Subcutaneous abdominal adipose tissue (tissue), 5 donors: ENCODE measurements around the gene DNHD1.

Source experiments
- H3K27ac ChIP-seq: one replicate; pipeline ENCODE4 v1.7.0; 2013; ENCODE audit warnings: low read depth, mild to moderate bottlenecking, inconsistent platforms, low read length, moderate library complexity
- H3K27me3 ChIP-seq, 5 donors: one replicate each; pipeline ENCODE4 v1.7.0; 2013; ENCODE audit warnings: low read length in 5 of 5, inconsistent platforms in 1 of 5; ENCODE audit not compliant: control insufficient read depth in 5 of 5, insufficient read depth in 4 of 5
- H3K36me3 ChIP-seq, 5 donors: one replicate each; pipeline ENCODE4 v1.7.0; 2013; ENCODE audit warnings: low read length in 5 of 5; ENCODE audit not compliant: control insufficient read depth in 5 of 5, insufficient read depth in 5 of 5
- H3K4me1 ChIP-seq, 5 donors: one replicate each; pipeline ENCODE4 v1.7.0; 2013; ENCODE audit warnings: low read length in 5 of 5, mild to moderate bottlenecking in 3 of 5, moderate library complexity in 1 of 5; ENCODE audit not compliant: control insufficient read depth in 5 of 5, insufficient read depth in 5 of 5
- H3K4me3 ChIP-seq, 5 donors: one replicate each; pipeline ENCODE4 v1.7.0; 2013; ENCODE audit warnings: low read length in 5 of 5, low read depth in 1 of 5
- H3K9ac ChIP-seq, 5 donors: one replicate each; pipeline ENCODE4 v1.7.0; 2013; ENCODE audit warnings: low read length in 5 of 5, mild to moderate bottlenecking in 4 of 5, moderate library complexity in 3 of 5
- H3K9me3 ChIP-seq, 5 donors: one replicate each; pipeline ENCODE4 v1.7.0; 2013; ENCODE audit warnings: low read length in 5 of 5; ENCODE audit not compliant: control insufficient read depth in 5 of 5
- donor health status: healthy.
- donor health status: healthy.
- donor health status: healthy.
- donor health status: healthy.
- donor health status: healthy.

Gene DNHD1

GRCh38 chr11:6459099-6459450 lies 38.0 kb upstream of the DNHD1 start:
- no peaks in the 10 kb centered on the region for H3K9me3 ChIP-seq
- no peaks in the 10 kb centered on the region for H3K27me3 ChIP-seq
- H3K4me1 ChIP-seq = no peaks in the 10 kb centered on the region
- no peak overlapping the region for H3K27ac ChIP-seq
- peaks cover 9 to 81% (median 77%) of the 10 kb centered on the region in 5 donors for H3K36me3 ChIP-seq
- no peak overlapping the region for H3K4me3 ChIP-seq
- H3K9ac ChIP-seq = no peak overlapping the region

DNA sequence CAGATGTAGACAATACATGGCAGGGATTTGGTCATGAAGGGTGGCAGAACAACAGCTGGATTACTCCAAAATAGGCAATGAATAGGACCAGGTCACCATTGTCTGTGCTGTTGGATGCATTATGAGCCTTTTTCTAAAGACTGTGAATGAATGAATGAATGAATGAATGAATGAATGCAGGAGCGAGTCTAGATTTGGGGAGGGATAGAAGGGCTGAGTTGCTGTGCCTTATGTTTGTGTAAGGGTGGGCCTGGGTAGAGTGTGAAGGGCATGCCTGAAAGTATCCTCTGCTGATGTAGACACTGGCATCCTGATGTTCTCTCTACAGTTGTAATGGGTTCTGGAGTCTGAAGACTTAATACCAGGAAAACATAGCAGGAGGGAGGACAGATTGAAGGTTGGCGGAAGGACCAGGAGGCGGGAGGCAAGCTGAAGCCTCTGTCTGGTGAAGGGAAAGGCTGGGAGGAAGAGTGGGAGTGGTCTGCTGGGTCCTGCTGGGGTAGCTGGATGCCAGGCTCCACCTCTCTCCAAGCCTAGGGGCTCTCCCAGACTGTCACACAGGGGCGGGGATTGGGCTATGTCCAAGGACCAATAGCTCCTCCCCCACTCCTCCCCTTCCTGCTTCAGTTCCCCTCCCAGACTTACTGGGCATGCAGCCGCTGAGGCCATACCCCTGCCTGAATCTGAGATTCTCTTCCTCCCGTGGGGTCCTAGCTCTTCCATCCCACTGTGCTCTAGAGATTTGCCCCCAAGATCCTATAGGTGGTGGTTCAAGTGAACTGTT lies 28.2 kb upstream of the DNHD1 start:
- peak overlapping the region in 1 of 5 donors; percentile 19 for H3K4me3 ChIP-seq
- peaks cover 5 to 26% (median 21%) of the 10 kb centered on the region in 5 donors for H3K4me1 ChIP-seq
- peak overlapping the region in 1 of 5 donors; percentile 43 for H3K9ac ChIP-seq
- peak overlapping the region; percentile 32 for H3K27ac ChIP-seq
- H3K9me3 ChIP-seq = no peaks in the 10 kb centered on the region
- peaks cover 4 to 23% (median 15%) of the 10 kb centered on the region in 5 donors for H3K36me3 ChIP-seq
- no peaks in the 10 kb centered on the region for H3K27me3 ChIP-seq

DNA sequence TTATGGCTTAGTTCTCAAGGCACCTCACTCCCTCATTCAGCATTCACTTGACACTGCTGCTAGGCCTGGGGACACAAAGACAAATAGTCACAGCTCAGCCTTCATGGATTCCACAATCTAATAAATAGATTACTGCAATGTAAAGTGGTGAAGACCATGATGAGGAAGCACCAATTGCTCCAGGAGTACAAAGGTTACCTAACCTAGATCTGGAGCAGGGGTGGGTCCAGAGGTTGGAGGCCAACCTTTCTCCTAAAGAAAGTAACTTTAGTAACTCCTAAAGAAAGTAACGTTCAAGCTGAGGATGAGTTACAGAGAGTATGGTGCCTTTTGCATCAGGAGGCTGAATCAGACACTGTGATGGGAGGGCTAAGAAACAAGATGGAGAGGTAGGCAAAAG lies 27.5 kb upstream of the DNHD1 start:
- Histone ChIP-seq H3K27me3 (no peaks in the 10 kb centered on the region), H3K27ac (peak overlapping the region; percentile 19), H3K4me3 (no peak overlapping the region), H3K4me1 (peaks cover 5 to 32% (median 27%) of the 10 kb centered on the region in 5 donors), H3K9ac (peak overlapping the region in 1 of 5 donors; percentile 43), H3K36me3 (peaks cover 0 to 16% (median 8%) of the 10 kb centered on the region in 5 donors), H3K9me3 (no peaks in the 10 kb centered on the region)

- Histone ChIP-seq H3K36me3 (peaks cover 0 to 16% (median 15%) of the 10 kb centered on the region in 5 donors), H3K4me3 (peak overlapping the region; percentile 58 to 87 (median 80)), H3K9me3 (no peaks in the 10 kb centered on the region), H3K9ac (peak overlapping the region in 3 of 5 donors; percentile 2 to 31 (median 26)), H3K27ac (no peak overlapping the region), H3K27me3 (no peaks in the 10 kb centered on the region), H3K4me1 (peaks cover 5 to 41% (median 33%) of the 10 kb centered on the region in 5 donors)
Measured at GRCh38 chr11:6472934-6473333, 24.1 kb upstream of the DNHD1 start.

DNA sequence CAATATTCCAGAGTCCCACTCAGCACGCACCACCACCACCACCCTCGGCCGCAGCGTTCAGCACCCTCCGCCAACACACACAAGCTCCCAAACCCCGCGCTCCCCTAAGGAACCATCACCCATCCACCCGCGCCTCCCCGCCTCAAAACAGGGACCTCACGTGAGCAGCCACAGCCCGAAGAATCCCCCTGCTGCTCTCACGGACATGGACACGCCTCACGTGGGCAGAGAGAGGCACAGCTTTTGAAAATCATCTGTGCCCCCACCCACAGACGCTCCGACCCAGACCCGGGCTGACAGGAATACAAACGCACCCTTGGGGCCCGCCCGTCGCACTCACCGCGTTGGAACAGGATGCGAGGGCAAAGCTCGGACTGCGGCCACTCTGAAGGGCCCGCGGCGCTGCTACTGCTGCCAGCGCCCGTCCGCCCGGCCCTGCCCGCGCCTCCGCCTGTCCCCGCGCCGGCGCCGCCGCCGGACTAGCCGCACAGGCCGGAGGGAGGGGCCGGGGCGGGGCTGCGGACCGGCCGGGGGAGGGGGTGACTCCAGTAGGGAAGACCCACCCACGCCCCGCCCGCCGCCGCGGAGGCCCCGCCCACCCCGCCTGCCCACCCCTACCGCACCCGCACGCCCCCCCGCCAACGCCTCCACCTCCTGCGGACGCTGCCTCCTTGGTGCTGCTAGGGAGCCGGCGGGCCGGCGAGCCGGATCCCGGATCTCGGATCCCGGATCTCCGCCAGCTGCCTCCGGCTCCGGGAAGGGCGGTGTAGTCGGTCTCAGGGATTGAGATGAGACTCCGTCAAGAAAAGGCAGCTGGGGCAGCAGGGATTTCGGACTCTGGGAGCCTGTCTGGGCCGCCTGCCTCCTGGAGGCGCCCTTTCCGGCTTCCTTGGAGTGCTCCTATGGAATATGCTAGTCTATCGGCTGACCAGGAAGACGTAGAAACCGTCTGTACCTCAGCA lies 23.3 kb upstream of the DNHD1 start, which contains the start of gene TRIM3:
Gene TRIM3, minus strand, starts transcription at position 491 of the 962 bp plus-strand sequence. CDS start 8,246 bp downstream, outside the sequence.
- Histone ChIP-seq H3K27me3 (no peaks in the 10 kb centered on the region), H3K4me1 (peaks cover 5 to 38% (median 31%) of the 10 kb centered on the region in 5 donors), H3K4me3 (peak within 1 kb of the TSS; percentile 75 to 90 (median 86)), H3K36me3 (peaks cover 0 to 24% (median 23%) of the 10 kb centered on the region in 5 donors), H3K9me3 (no peaks in the 10 kb centered on the region), H3K27ac (peak within 1 kb of the TSS; percentile 91), H3K9ac (peak within 1 kb of the TSS; percentile 77 to 91 (median 86))

- Histone ChIP-seq H3K27ac (peak overlapping the region; percentile 91), H3K9ac (peak overlapping the region; percentile 57 to 90 (median 80)), H3K4me3 (peak overlapping the region; percentile 58 to 73 (median 66)), H3K9me3 (no peaks in the 10 kb centered on the region), H3K27me3 (no peaks in the 10 kb centered on the region), H3K4me1 (peaks cover 3 to 32% (median 25%) of the 10 kb centered on the region in 5 donors), H3K36me3 (peaks cover 0 to 30% (median 28%) of the 10 kb centered on the region in 5 donors)
Measured at GRCh38 chr11:6474413-6474792, 22.7 kb upstream of the DNHD1 start.

- Histone ChIP-seq H3K9ac (peak overlapping the region in 3 of 5 donors; percentile 57 to 90 (median 80)), H3K4me3 (peak overlapping the region in 1 of 5 donors; percentile 72), H3K36me3 (peaks cover 0 to 30% (median 28%) of the 10 kb centered on the region in 5 donors), H3K27ac (peak overlapping the region; percentile 91), H3K27me3 (no peaks in the 10 kb centered on the region), H3K9me3 (no peaks in the 10 kb centered on the region), H3K4me1 (peaks cover 3 to 31% (median 23%) of the 10 kb centered on the region in 5 donors)
Measured at GRCh38 chr11:6474806-6475500, 22.1 kb upstream of the DNHD1 start.

- Histone ChIP-seq H3K36me3 (peaks cover 0 to 30% (median 28%) of the 10 kb centered on the region in 5 donors), H3K27me3 (no peaks in the 10 kb centered on the region), H3K9me3 (no peaks in the 10 kb centered on the region), H3K4me1 (peaks cover 7 to 41% (median 32%) of the 10 kb centered on the region in 5 donors), H3K27ac (no peak overlapping the region), H3K4me3 (no peak overlapping the region), H3K9ac (no peak overlapping the region)
Measured at GRCh38 chr11:6475936-6476335, 21.1 kb upstream of the DNHD1 start.

DNA sequence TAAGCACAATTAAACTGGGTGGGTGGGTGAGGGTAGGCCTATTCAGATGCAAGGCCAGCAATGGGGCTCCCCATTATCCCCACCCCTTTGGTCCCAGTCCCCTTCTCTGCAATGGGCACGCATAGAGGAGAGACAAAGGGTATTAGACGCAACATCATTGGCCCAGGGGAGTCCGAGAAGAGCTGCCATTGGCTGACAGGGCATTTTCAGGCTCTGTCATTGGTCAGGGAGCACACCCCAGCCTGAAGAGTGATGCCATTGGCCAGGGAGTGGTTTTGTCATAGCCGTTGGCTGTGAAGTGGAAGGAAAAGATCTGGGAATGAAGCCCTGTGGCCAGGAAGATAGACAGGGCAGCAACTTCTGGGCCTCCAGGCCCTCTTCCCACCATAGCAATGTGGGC lies 20.5 kb upstream of the DNHD1 start:
- Histone ChIP-seq H3K27ac (no peak overlapping the region), H3K4me3 (no peak overlapping the region), H3K4me1 (peaks cover 7 to 43% (median 34%) of the 10 kb centered on the region in 5 donors), H3K36me3 (peaks cover 0 to 30% (median 28%) of the 10 kb centered on the region in 5 donors), H3K9me3 (no peaks in the 10 kb centered on the region), H3K27me3 (no peaks in the 10 kb centered on the region), H3K9ac (no peak overlapping the region)
